Body of pancreas (tissue), 4 donors: Measurements from ENCODE around the gene DUSP16.

Source experiments
- CTCF ChIP-seq, 7 experiments: fragments of 450-650 bp in 4 of 7; fragments of 200-600 bp in 3 of 7; sonication (generic) in 3 of 7; IDR thresholded peaks; one replicate each; pipeline ENCODE4 v1.5.1; 2016 to 2019; ENCODE audit warnings: antibody characterized with exemption in 7 of 7
- POLR2A ChIP-seq, 3 donors: fragments of 450-650 bp; IDR thresholded peaks; one replicate each; pipeline ENCODE4 v1.6.1; 2016; ENCODE audit warnings: antibody characterized with exemption in 3 of 3, mild to moderate bottlenecking in 2 of 3

- TF ChIP-seq CTCF (IDR thresholded peaks at IDR 0.05) (peak in 1 of 7 experiments; percentile 4), POLR2A (IDR thresholded peaks at IDR 0.05) (no peak)
Observed at GRCh38 chr12:12608557-12608957, 45.9 kb upstream of the DUSP16 start.
